PC-3 (cell line): ENCODE data around the gene TTLL12. TPM values are rescaled to one million over a fixed set of nuclear protein-coding genes. Genes with fewer than 3 reads are reported as not detected.
A peak's percentile ranks its signal among the peaks of the same experiment; 100 is the strongest.

Experiments
- ATAC-seq: fragments of 200-7000 bp; cut with Tn5 transposase; 2 replicates; pipeline ENCODE4 v1.9.1; 2020; ENCODE audit warnings: mild to moderate bottlenecking, moderate library complexity
- BruUV-seq: library from RNA; stranded (reverse); fragments of 400-500 nt; replicated peaks from 2 replicates; lab custom pipeline; 2021; lab: Mats Ljungman, UMichigan
- CTCF ChIA-PET: fragments of 300-600 bp; sonication (Branson Sonifier 250); formaldehyde crosslinking; loops from one replicate; lab custom pipeline; 2022; ENCODE audit warnings: antibody characterized with exemption; lab: Charles Lee
- POLR2A ChIA-PET: fragments of 300-600 bp; sonication (Branson Sonifier 250); formaldehyde crosslinking; loops from one replicate; lab custom pipeline; 2022; ENCODE audit warnings: antibody characterized with exemption; ENCODE audit not compliant: unreplicated experiment; lab: Charles Lee
- DNase-seq: peaks from one replicate; pipeline ENCODE4 v3.0.0-alpha.2; 2015
- H2AFZ ChIP-seq: fragments of 300-600 bp; sonication (generic); 2 replicates; pipeline ENCODE4 v1.6.0; 2016; ENCODE audit warnings: antibody characterized with exemption, low read length
- H3F3A ChIP-seq: fragments of 300-600 bp; sonication (generic); one replicate; pipeline ENCODE4 v1.6.0; 2017; ENCODE audit warnings: antibody characterized with exemption, low read length, control low read depth, mild to moderate bottlenecking; ENCODE audit not compliant: unreplicated experiment
- H3K27ac ChIP-seq: fragments of 300-600 bp; sonication (generic); 2 replicates; pipeline ENCODE4 v1.5.1; 2016; ENCODE audit warnings: mild to moderate bottlenecking, low read length
- H3K27me3 ChIP-seq: fragments of 300-600 bp; sonication (generic); 2 replicates; pipeline ENCODE4 v1.6.1; 2016; ENCODE audit warnings: low read length, mixed read lengths
- H3K36me3 ChIP-seq: fragments of 300-600 bp; sonication (generic); 2 replicates; pipeline ENCODE4 v1.6.1; 2016; ENCODE audit warnings: low read depth, mixed run types, low read length, mixed read lengths
- H3K4me1 ChIP-seq: fragments of 300-600 bp; sonication (generic); 2 replicates; pipeline ENCODE4 v1.5.1; 2016; ENCODE audit warnings: low read length; ENCODE audit not compliant: insufficient read depth
- H3K4me2 ChIP-seq: fragments of 300-600 bp; sonication (generic); 2 replicates; pipeline ENCODE4 v1.6.0; 2016; ENCODE audit warnings: low read length
- H3K4me3 ChIP-seq: fragments of 300-600 bp; sonication (generic); 2 replicates; pipeline ENCODE4 v1.5.1; 2016; ENCODE audit warnings: mild to moderate bottlenecking, low read length, mixed read lengths
- H3K79me2 ChIP-seq: fragments of 300-600 bp; sonication (generic); 2 replicates; pipeline ENCODE4 v1.6.1; 2017; ENCODE audit warnings: low read length, mixed read lengths
- H3K9ac ChIP-seq: fragments of 300-600 bp; sonication (generic); 2 replicates; pipeline ENCODE4 v1.6.0; 2016; ENCODE audit warnings: mild to moderate bottlenecking, low read length
- H3K9me2 ChIP-seq: fragments of 300-600 bp; sonication (generic); replicated peaks from 2 replicates; pipeline ENCODE4 v1.6.1; 2016; ENCODE audit warnings: mixed run types, low read length, mixed read lengths
- H3K9me3 ChIP-seq: fragments of 300-600 bp; sonication (generic); 2 replicates; pipeline ENCODE4 v1.6.1; 2016; ENCODE audit warnings: low read length, mixed read lengths
- H4K20me1 ChIP-seq: fragments of 300-600 bp; sonication (generic); 2 replicates; pipeline ENCODE4 v1.6.1; 2016; ENCODE audit warnings: low read length, mixed read lengths
- CTCF ChIP-seq: fragments of 300-600 bp; sonication (generic); conservative IDR thresholded peaks from 2 replicates; pipeline ENCODE4 v1.5.1; 2017; ENCODE audit warnings: antibody characterized with exemption, low read depth, mild to moderate bottlenecking, low read length
- EZH2 ChIP-seq: fragments of 300-600 bp; sonication (generic); IDR thresholded peaks from one replicate; pipeline ENCODE4 v1.6.1; 2017; ENCODE audit warnings: antibody characterized with exemption, mild to moderate bottlenecking, low read length; ENCODE audit not compliant: unreplicated experiment
- EZH2phosphoT487 ChIP-seq: fragments of 300-600 bp; sonication (generic); IDR thresholded peaks from 2 replicates; pipeline ENCODE4 v1.6.1; 2018; ENCODE audit warnings: mild to moderate bottlenecking, antibody characterized with exemption, low read length, borderline replicate concordance
- intact Hi-C: fragments of 100-400 bp; cut with micrococcal nuclease; formaldehyde crosslinking; loops from 2 replicates; pipeline ENCODE4 v1.9.0; 2023
- total RNA-seq: library from RNA; depleted of rRNA; stranded (reverse); fragments of >200 nt; gene quantifications from 2 replicates; pipeline ENCODE4 v1.2.3, GENCODE V29; 2014

TTLL12 gene
- total RNA-seq, 1 experiment from 2014 or later: 48.9 TPM

DNA sequence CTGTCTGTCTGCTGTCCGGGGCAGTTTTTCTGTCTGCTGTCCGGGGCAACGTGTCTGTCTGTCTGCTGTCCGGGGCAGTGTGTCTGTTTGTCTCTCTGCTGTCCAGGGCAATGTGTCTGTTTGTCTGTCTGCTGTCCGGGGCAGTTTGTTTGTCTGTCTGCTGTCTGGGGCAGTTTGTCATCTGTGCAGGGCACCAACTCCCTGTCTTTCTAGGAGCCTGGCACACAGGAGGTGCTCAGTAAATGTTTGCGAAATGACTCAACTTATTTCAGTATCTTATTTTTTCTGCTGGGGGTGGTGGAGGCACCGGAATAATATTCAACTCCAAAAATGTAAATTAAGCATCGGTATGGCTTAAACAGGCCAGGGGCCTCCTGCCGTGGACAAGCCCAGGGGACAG is 12.0 kb upstream of the TTLL12 start:
- CTCF ChIA-PET: no interaction called here
- Histone ChIP-seq H3K79me2 (no peaks in the 10 kb centered on the region), H3K4me3 (no peak overlapping the region), H3K27ac (no peak overlapping the region), H3K9ac (no peak overlapping the region), H3K36me3 (no peaks in the 10 kb centered on the region), H2AFZ (no peak overlapping the region), H3K27me3 (no peaks in the 10 kb centered on the region), H3K9me2 (no peaks in the 10 kb centered on the region), H3K4me1 (peaks cover 12% of the 10 kb centered on the region), H3K4me2 (peak overlapping the region; percentile 17; the same call in 1 of the 2 replicates), H4K20me1 (no peaks in the 10 kb centered on the region), H3K9me3 (no peaks in the 10 kb centered on the region), H3F3A (no peaks in the 10 kb centered on the region)
- TF ChIP-seq EZH2phosphoT487 (no peak), EZH2 (no peak), CTCF (no peak)
- POLR2A ChIA-PET: no interaction called here
- no TSS peak for BruUV-seq
- ATAC-seq: peak; percentile 91
- intact Hi-C loops: no loop called here
- DNase-seq: peak; percentile 64

DNA sequence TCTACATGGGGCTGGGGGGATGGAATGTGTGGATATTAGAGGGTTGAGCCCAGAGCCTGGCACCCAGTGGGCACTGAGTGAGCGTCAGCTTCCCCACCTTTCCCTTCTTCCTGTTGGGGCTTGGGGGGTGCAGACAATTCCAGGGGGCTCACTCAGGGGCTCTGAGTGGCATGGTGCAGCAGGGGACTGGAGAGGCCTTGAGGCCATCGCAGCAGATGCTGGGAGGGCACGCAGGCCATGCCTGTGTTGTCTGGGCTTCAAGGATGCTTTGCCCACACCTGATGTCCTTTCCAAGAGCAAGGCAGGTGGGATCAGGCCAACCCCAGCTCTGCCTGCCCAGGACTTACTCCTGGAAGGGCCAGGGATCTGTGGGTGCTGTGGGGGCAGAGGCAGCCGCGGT is 11.2 kb upstream of the TTLL12 start:
- H3K79me2 ChIP-seq: no peaks in the 10 kb centered on the region
- H3K9me2 ChIP-seq: no peaks in the 10 kb centered on the region
- H3K36me3 ChIP-seq: no peaks in the 10 kb centered on the region
- H3K9me3 ChIP-seq: no peaks in the 10 kb centered on the region
- H3K27ac ChIP-seq: no peak overlapping the region
- no peaks in the 10 kb centered on the region for H3K27me3 ChIP-seq
- ATAC-seq (no peak), DNase-seq (no peak)
- no peak overlapping the region for H3K4me3 ChIP-seq
- BruUV-seq: no TSS peak
- intact Hi-C loops: no loop called here
- H3F3A ChIP-seq: no peaks in the 10 kb centered on the region
- TF ChIP-seq CTCF (no peak), EZH2phosphoT487 (no peak), EZH2 (no peak)
- H2AFZ ChIP-seq: no peak overlapping the region
- no peaks in the 10 kb centered on the region for H4K20me1 ChIP-seq
- ChIA-PET CTCF (no interaction called here), POLR2A (no interaction called here)
- H3K4me1 ChIP-seq: peaks cover 12% of the 10 kb centered on the region
- no peak overlapping the region for H3K4me2 ChIP-seq
- no peak overlapping the region for H3K9ac ChIP-seq

- intact Hi-C loops: no loop called here
- DNase-seq (no peak), ATAC-seq (no peak)
- H3K9me3 ChIP-seq: no peaks in the 10 kb centered on the region
- H3K9ac ChIP-seq: no peak overlapping the region
- BruUV-seq: no TSS peak
- H3K79me2 ChIP-seq: no peaks in the 10 kb centered on the region
- H3K4me3 ChIP-seq: no peak overlapping the region
- H3K27me3 ChIP-seq: no peaks in the 10 kb centered on the region
- H3F3A ChIP-seq: no peaks in the 10 kb centered on the region
- POLR2A ChIA-PET: no interaction called here
- no peak overlapping the region for H3K27ac ChIP-seq
- H3K9me2 ChIP-seq: no peaks in the 10 kb centered on the region
- H3K36me3 ChIP-seq: no peaks in the 10 kb centered on the region
- no peak overlapping the region for H2AFZ ChIP-seq
- H4K20me1 ChIP-seq: no peaks in the 10 kb centered on the region
- peaks cover 12% of the 10 kb centered on the region for H3K4me1 ChIP-seq
- TF ChIP-seq EZH2: no peak
- no peak for TF ChIP-seq CTCF
- TF ChIP-seq EZH2phosphoT487: no peak
- no peak overlapping the region for H3K4me2 ChIP-seq
- CTCF ChIA-PET: no interaction called here
Measured at GRCh38 chr22:43197271-43197941, 10.5 kb upstream of the TTLL12 start.
